ENCODE results near the gene ADAMTSL1. TPM values are rescaled to one million over a fixed set of nuclear protein-coding genes. Genes with fewer than 3 reads are reported as not detected.

Gene ADAMTSL1
- total RNA-seq, 2 experiments from 2014 or later, result not detected

DNA sequence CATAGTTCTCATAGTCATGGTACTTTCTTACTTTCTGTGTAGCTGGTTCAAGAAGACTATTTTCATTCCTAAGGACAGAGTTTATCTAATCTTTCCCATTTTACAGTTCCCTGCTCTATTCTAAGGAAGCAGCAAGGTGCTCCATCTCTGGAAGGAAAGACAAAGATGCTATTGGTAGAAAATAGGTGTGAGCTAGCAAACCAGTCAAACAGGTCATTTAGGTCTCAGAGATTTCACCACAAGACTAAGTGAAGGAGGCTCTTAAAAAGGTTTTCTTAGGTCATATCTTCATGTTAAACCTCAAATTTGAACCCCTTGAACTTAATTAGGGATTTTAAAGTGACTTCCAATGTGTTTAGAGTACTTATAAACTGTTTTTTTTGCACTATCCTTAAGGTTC, 62.6 kb downstream of the ADAMTSL1 start:
- CTCF ChIA-PET, result no interaction called here
- POLR2A ChIA-PET, result no interaction called here
- Mint-ChIP-seq H3K9me3 (peaks cover 23% of the 10 kb centered on the region), H3K4me3 (no peak overlapping the region), H3K27me3 (no peaks in the 10 kb centered on the region), H3K36me3 (ENCODE audit: low read depth) (no peaks in the 10 kb centered on the region), H3K27ac (no peak overlapping the region), H3K4me1 (ENCODE audit: low read depth) (no peaks in the 10 kb centered on the region)
- DNase-seq, result no peak
- TF ChIP-seq, protein P1, sequence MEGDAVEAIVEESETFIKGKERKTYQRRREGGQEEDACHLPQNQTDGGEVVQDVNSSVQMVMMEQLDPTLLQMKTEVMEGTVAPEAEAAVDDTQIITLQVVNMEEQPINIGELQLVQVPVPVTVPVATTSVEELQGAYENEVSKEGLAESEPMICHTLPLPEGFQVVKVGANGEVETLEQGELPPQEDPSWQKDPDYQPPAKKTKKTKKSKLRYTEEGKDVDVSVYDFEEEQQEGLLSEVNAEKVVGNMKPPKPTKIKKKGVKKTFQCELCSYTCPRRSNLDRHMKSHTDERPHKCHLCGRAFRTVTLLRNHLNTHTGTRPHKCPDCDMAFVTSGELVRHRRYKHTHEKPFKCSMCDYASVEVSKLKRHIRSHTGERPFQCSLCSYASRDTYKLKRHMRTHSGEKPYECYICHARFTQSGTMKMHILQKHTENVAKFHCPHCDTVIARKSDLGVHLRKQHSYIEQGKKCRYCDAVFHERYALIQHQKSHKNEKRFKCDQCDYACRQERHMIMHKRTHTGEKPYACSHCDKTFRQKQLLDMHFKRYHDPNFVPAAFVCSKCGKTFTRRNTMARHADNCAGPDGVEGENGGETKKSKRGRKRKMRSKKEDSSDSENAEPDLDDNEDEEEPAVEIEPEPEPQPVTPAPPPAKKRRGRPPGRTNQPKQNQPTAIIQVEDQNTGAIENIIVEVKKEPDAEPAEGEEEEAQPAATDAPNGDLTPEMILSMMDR (IDR thresholded peaks at IDR 0.05), result no peak
- ATAC-seq, result no peak
- intact Hi-C loops (cut with micrococcal nuclease), result no loop called here

DNA sequence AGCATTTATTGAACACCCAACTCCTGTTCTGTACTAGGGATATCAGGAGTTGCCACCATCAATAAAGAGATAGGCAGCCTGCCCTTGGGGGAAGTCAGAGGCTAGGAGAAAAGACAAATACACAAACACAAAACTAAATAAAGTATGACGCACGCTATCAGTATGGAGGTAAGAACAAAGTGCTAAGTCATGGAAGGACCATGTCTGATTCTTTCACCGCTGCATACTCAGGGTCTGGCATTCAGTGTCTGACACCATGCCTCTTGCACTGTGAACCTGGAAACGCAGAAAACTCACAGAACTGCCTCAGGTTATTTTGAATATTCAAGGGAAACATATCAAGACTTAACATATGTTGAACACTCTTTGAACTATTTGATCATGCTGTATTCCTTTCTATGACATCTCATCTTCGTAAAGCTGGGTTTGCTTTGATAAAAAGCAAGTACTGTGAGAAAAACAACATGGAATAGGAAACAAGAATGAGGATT, 65.3 kb downstream of the ADAMTSL1 start:
- Mint-ChIP-seq H3K4me3 (no peak overlapping the region), H3K36me3 (ENCODE audit: low read depth) (no peaks in the 10 kb centered on the region), H3K27me3 (no peaks in the 10 kb centered on the region), H3K9me3 (peaks cover 14% of the 10 kb centered on the region), H3K27ac (no peak overlapping the region), H3K4me1 (ENCODE audit: low read depth) (no peaks in the 10 kb centered on the region)
- TF ChIP-seq, protein P1 (IDR thresholded peaks at IDR 0.05), result no peak
- ChIA-PET CTCF (no interaction called here), POLR2A (no interaction called here)
- intact Hi-C loops (cut with micrococcal nuclease), result no loop called here
- DNase-seq (no peak), ATAC-seq (no peak)

DNA sequence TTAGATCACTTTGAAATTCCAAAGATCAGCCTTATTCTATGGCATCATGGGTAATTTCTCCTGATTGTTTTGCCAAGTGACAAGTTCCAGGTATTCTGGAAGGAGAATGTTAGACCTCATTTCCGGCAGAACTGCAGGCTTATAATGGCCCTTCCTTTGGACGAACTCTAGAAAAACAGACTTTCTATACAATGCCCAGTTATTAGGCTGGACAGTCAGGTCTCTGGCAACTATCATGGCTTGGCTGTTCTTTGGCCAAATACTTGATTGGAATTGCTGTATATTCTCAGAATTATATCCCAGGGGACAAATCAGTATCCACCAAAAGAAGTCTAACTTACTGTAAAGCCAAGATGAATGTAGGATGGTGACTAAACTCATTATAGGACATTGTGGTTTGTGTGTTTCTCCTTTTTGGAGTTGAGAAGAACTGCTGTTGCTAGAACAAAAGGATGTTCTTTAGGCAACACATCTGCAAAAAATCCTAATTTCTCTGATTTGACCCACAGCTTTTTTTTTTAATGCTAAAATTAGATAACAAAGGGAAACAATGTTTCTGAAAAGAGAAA, 69.0 kb downstream of the ADAMTSL1 start:
- H3K36me3 Mint-ChIP-seq (ENCODE audit: low read depth), result no peaks in the 10 kb centered on the region
- ATAC-seq, result no peak
- ChIA-PET POLR2A (no interaction called here), CTCF (no interaction called here)
- no peaks in the 10 kb centered on the region for H3K4me1 Mint-ChIP-seq (ENCODE audit: low read depth)
- H3K9me3 Mint-ChIP-seq, result no peaks in the 10 kb centered on the region
- no peak overlapping the region for H3K27ac Mint-ChIP-seq
- no peak overlapping the region for H3K4me3 Mint-ChIP-seq
- TF ChIP-seq, protein P1 (IDR thresholded peaks at IDR 0.05), result no peak
- H3K27me3 Mint-ChIP-seq, result no peaks in the 10 kb centered on the region
- no peak for DNase-seq
- intact Hi-C loops (cut with micrococcal nuclease), result no loop called here

DNA sequence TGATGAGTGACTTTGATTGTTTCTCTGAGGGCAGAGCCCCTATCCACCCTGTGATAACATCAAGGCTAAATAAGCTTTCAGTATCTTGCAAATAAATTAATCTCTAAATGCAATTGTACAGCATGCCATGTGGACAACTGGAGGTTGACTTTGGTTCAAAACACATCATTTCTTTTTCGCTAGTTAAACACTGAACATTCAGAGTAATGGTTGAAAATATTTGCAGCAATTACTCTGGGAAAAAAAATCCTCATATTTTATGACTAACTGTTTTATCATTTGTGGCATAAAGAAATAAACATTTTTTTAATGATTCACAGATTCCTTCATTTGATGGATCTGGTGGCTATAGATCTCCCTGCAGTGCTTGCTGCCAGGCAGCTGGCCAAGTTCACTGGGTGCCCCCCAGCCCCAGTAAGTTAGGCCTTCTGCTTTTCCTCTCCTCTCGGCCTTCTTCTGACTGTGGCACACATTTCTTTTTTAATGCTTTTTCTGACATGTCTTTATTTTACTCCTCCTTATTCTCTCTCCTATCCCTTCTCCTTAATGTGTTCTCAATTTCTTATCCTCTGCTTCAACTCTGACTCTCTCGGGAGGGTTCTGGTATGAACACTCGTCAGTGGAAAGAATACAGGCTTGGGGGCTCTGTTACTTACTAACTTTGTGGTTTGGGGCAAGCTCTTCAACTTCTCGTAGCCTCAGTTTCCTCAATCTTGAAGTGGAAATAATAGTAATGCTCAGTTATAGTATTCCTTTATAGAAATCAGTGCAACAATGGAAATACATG, 69.6 kb downstream of the ADAMTSL1 start:
- Mint-ChIP-seq H3K9me3 (no peaks in the 10 kb centered on the region), H3K36me3 (ENCODE audit: low read depth) (no peaks in the 10 kb centered on the region), H3K4me3 (no peak overlapping the region), H3K27me3 (no peaks in the 10 kb centered on the region), H3K4me1 (ENCODE audit: low read depth) (no peaks in the 10 kb centered on the region), H3K27ac (no peak overlapping the region)
- DNase-seq, result no peak
- ChIA-PET CTCF (no interaction called here), POLR2A (no interaction called here)
- no peak for ATAC-seq
- TF ChIP-seq, protein P1 (IDR thresholded peaks at IDR 0.05), result no peak
- intact Hi-C loops (cut with micrococcal nuclease), result no loop called here

DNA sequence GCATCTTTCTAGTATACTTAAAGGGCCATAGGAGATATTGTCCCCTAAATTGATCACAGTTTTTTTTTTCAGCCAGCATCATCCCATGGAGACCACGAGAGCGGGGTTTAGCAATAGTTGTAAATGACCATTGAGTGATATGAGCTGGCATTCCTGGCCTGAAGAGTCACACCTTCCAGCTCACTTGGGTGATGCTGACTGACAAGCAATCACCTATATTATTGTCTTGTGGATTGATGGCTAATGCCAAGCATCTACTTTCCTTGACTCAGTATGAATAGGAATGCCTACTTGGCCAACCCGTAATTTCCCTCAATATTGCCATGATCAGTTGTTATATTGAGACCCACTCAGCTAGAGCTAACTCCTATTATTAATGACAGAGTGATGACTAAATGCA, 70.5 kb downstream of the ADAMTSL1 start:
- DNase-seq (no peak), ATAC-seq (no peak)
- Mint-ChIP-seq H3K36me3 (ENCODE audit: low read depth) (no peaks in the 10 kb centered on the region), H3K27me3 (no peaks in the 10 kb centered on the region), H3K4me1 (ENCODE audit: low read depth) (no peaks in the 10 kb centered on the region), H3K9me3 (no peaks in the 10 kb centered on the region), H3K27ac (no peak overlapping the region), H3K4me3 (no peak overlapping the region)
- POLR2A ChIA-PET, result no interaction called here
- TF ChIP-seq, protein P1 (IDR thresholded peaks at IDR 0.05), result no peak
- intact Hi-C loops (cut with micrococcal nuclease), result no loop called here
- CTCF ChIA-PET, result no interaction called here
